H9 (cell line): ENCODE data around the gene WDR37. TPM values are rescaled to one million over a fixed set of nuclear protein-coding genes. Genes with fewer than 3 reads are reported as not detected.

ENCODE experiments used
- DNase-seq: peaks from one replicate; pipeline ENCODE4 v3.0.0-alpha.2; 2017
- H2AFZ ChIP-seq: one replicate; pipeline ENCODE4 v1.6.1; 2013; ENCODE audit warnings: mild to moderate bottlenecking, low read length, control low read depth, moderate library complexity
- H2AK5ac ChIP-seq: 2 replicates; pipeline ENCODE4 v1.6.1; 2013; ENCODE audit warnings: low read length, control low read depth, mixed read lengths; ENCODE audit not compliant: insufficient read length
- H2BK120ac ChIP-seq: one replicate; pipeline ENCODE4 v1.6.1; 2013; ENCODE audit warnings: low read depth, mild to moderate bottlenecking, low read length, control low read depth, inconsistent platforms; ENCODE audit not compliant: poor library complexity, severe bottlenecking
- H2BK12ac ChIP-seq: 2 replicates; pipeline ENCODE4 v1.6.1; 2013; ENCODE audit warnings: low read length, control low read depth, mixed read lengths, low read depth; ENCODE audit not compliant: insufficient read length
- H2BK15ac ChIP-seq: 2 replicates; pipeline ENCODE4 v1.6.1; 2013; ENCODE audit warnings: low read depth, low read length, control low read depth
- H2BK20ac ChIP-seq: one replicate; pipeline ENCODE4 v1.6.1; 2013; ENCODE audit warnings: low read depth, mild to moderate bottlenecking, low read length, control low read depth, inconsistent platforms; ENCODE audit not compliant: poor library complexity, severe bottlenecking
- H2BK5ac ChIP-seq: 2 replicates; pipeline ENCODE4 v1.6.1; 2013; ENCODE audit warnings: low read length, control low read depth, mixed read lengths; ENCODE audit not compliant: insufficient read length
- H3K14ac ChIP-seq: 2 replicates; pipeline ENCODE4 v1.6.1; 2013; ENCODE audit warnings: low read length, control low read depth; ENCODE audit not compliant: insufficient read depth
- H3K18ac ChIP-seq: 2 replicates; pipeline ENCODE4 v1.6.1; 2013; ENCODE audit warnings: low read depth, mild to moderate bottlenecking, mixed read lengths, low read length, control low read depth; ENCODE audit not compliant: insufficient read length
- H3K23ac ChIP-seq: 2 replicates; pipeline ENCODE4 v1.6.1; 2013; ENCODE audit warnings: low read length, control low read depth, mixed read lengths, low read depth; ENCODE audit not compliant: insufficient read length
- H3K23me2 ChIP-seq: 2 replicates; pipeline ENCODE4 v1.6.1; 2013; ENCODE audit warnings: low read depth, mild to moderate bottlenecking, mixed read lengths, low read length, control low read depth; ENCODE audit not compliant: insufficient read length, poor library complexity, severe bottlenecking
- H3K27ac ChIP-seq: 2 replicates; pipeline ENCODE4 v1.5.1; 2013; ENCODE audit warnings: low read length, control low read depth, mixed read lengths, low read depth; ENCODE audit not compliant: insufficient read length
- H3K27me3 ChIP-seq: 2 replicates; pipeline ENCODE4 v1.6.1; 2013; ENCODE audit warnings: low read length, control low read depth, inconsistent platforms; ENCODE audit not compliant: insufficient read depth
- H3K4ac ChIP-seq: 2 replicates; pipeline ENCODE4 v1.6.1; 2013; ENCODE audit warnings: low read depth, mild to moderate bottlenecking, control low read depth, inconsistent platforms, low read length, moderate library complexity
- H3K4me1 ChIP-seq: 2 replicates; pipeline ENCODE4 v1.6.1; 2013; ENCODE audit warnings: low read length, control low read depth, inconsistent platforms; ENCODE audit not compliant: insufficient read depth
- H3K4me2 ChIP-seq: 2 replicates; pipeline ENCODE4 v1.6.1; 2013; ENCODE audit warnings: low read length, control low read depth, mixed read lengths; ENCODE audit not compliant: insufficient read length, insufficient read depth
- H3K56ac ChIP-seq: 2 replicates; pipeline ENCODE4 v1.6.1; 2013; ENCODE audit warnings: low read depth, mild to moderate bottlenecking, mixed read lengths, low read length, control low read depth; ENCODE audit not compliant: insufficient read length
- H3K79me1 ChIP-seq: 2 replicates; pipeline ENCODE4 v1.6.1; 2013; ENCODE audit warnings: low read depth, mild to moderate bottlenecking, moderate library complexity, low read length, control low read depth, inconsistent platforms; ENCODE audit not compliant: insufficient read depth, poor library complexity, severe bottlenecking
- H3K79me2 ChIP-seq: 2 replicates; pipeline ENCODE4 v1.6.1; 2013; ENCODE audit warnings: low read length, control low read depth, inconsistent platforms; ENCODE audit not compliant: insufficient read depth
- H3K9ac ChIP-seq: 2 replicates; pipeline ENCODE4 v1.6.1; 2013; ENCODE audit warnings: low read length, control low read depth, mixed read lengths; ENCODE audit not compliant: insufficient read length; ENCODE audit errors: extremely low read depth
- H3K9me3 ChIP-seq: one replicate; pipeline ENCODE4 v1.6.1; 2013; ENCODE audit warnings: low read depth, low read length, inconsistent platforms; ENCODE audit not compliant: control insufficient read depth
- H3T11ph ChIP-seq: one replicate; pipeline ENCODE4 v1.6.1; 2013; ENCODE audit warnings: mild to moderate bottlenecking, low read length, control low read depth, inconsistent platforms
- H4K20me1 ChIP-seq: one replicate; pipeline ENCODE4 v1.6.1; 2013; ENCODE audit not compliant: control insufficient read depth, insufficient read length, insufficient read depth
- H4K5ac ChIP-seq: 2 replicates; pipeline ENCODE4 v1.6.1; 2013; ENCODE audit warnings: low read depth, mild to moderate bottlenecking, mixed read lengths, low read length, control low read depth; ENCODE audit not compliant: insufficient read length
- H4K8ac ChIP-seq: replicated peaks from 2 replicates; pipeline ENCODE4 v1.6.1; 2013; ENCODE audit warnings: low read length, control low read depth, mixed read lengths, low read depth; ENCODE audit not compliant: insufficient read length
- H4K91ac ChIP-seq: 2 replicates; pipeline ENCODE4 v1.6.1; 2013; ENCODE audit warnings: low read depth, mild to moderate bottlenecking, moderate library complexity, mixed read lengths, low read length, control low read depth; ENCODE audit not compliant: insufficient read length
- H3K27ac Mint-ChIP-seq, 3 experiments: 2 replicates in 2 of 3; 3 replicates in 1 of 3; pipeline ENCODE4 v1.8.0; 2020 to 2021; ENCODE audit warnings: mixed read lengths in 3 of 3, mild to moderate bottlenecking in 1 of 3, moderate library complexity in 1 of 3
- H3K27me3 Mint-ChIP-seq: 2 replicates; pipeline ENCODE4 v1.8.0; 2021; ENCODE audit warnings: low read depth, mild to moderate bottlenecking, moderate library complexity, mixed read lengths
- H3K36me3 Mint-ChIP-seq, 3 experiments: 2 replicates in 2 of 3; 3 replicates in 1 of 3; pipeline ENCODE4 v1.8.0; 2020 to 2021; ENCODE audit warnings: low read depth in 3 of 3, mixed read lengths in 3 of 3; ENCODE audit not compliant: insufficient read depth in 1 of 3
- H3K4me1 Mint-ChIP-seq, 2 experiments: 2 replicates each; pipeline ENCODE4 v1.8.0; 2020; ENCODE audit warnings: mixed read lengths in 2 of 2
- H3K4me3 Mint-ChIP-seq, 2 experiments: 2 replicates in 1 of 2; 3 replicates in 1 of 2; pipeline ENCODE4 v1.8.0; 2020 to 2021; ENCODE audit warnings: mild to moderate bottlenecking in 2 of 2, mixed read lengths in 2 of 2, moderate library complexity in 1 of 2
- H3K9me3 Mint-ChIP-seq, 2 experiments: 2 replicates in 1 of 2; 3 replicates in 1 of 2; pipeline ENCODE4 v1.8.0; 2020; ENCODE audit warnings: mild to moderate bottlenecking in 2 of 2, mixed read lengths in 2 of 2, moderate library complexity in 1 of 2
- WGBS: extraction: QIAGEN DNeasy Blood & Tissue Kit; methylation state at CpG from one replicate; pipeline ENCODE4 v1.1.7; 2013; ENCODE audit warnings: missing lambda C conversion rate, low lambda C conversion rate, mixed read lengths; ENCODE audit not compliant: insufficient read length; ENCODE audit errors: extremely low coverage; 5-methylcytosine and 5-hydroxymethylcytosine counted together
- total RNA-seq: library from RNA; stranded (reverse); gene quantifications from 2 replicates; pipeline ENCODE4 v1.2.1, GENCODE V29; 2021
- TF ChIP-seq, protein P1 (sequence below): fragments of 200-600 bp; sonication (generic); conservative IDR thresholded peaks from 3 replicates; pipeline ENCODE4 v1.8.0; 2021; ENCODE audit warnings: antibody characterized with exemption, mild to moderate bottlenecking

WDR37 gene
- total RNA-seq, 1 experiment from 2014 or later: 13.1 TPM

GRCh38 chr10:1084011-1084950, 28.1 kb downstream of the WDR37 start:
- no peak overlapping the region for H2BK12ac ChIP-seq
- no peaks in the 10 kb centered on the region for H3K4me1 ChIP-seq
- no peak overlapping the region for H4K8ac ChIP-seq
- Mint-ChIP-seq H3K9me3 (no peaks in the 10 kb centered on the region; a peak in 1 of 5 replicates), H3K27ac (no peak overlapping the region), H3K27me3 (no peaks in the 10 kb centered on the region), H3K4me1 (no peaks in the 10 kb centered on the region), H3K36me3 (peaks cover 15 to 64% (median 44%) of the 10 kb centered on the region in 3 experiments; a peak in 6 of 7 replicates), H3K4me3 (no peak overlapping the region)
- H3K79me2 ChIP-seq: no peaks in the 10 kb centered on the region
- H2BK20ac ChIP-seq: no peak overlapping the region
- H3K4me2 ChIP-seq: no peak overlapping the region
- H3K23ac ChIP-seq: no peak overlapping the region
- no peak overlapping the region for H2AK5ac ChIP-seq
- no peak overlapping the region for H3T11ph ChIP-seq
- no peaks in the 10 kb centered on the region for H4K20me1 ChIP-seq
- no peaks in the 10 kb centered on the region for H3K79me1 ChIP-seq
- no peak overlapping the region for H3K18ac ChIP-seq
- no peak for DNase-seq
- H3K27ac ChIP-seq: no peak overlapping the region
- H3K27me3 ChIP-seq: no peaks in the 10 kb centered on the region
- H3K23me2 ChIP-seq: no peaks in the 10 kb centered on the region
- no peak overlapping the region for H2AFZ ChIP-seq
- no peaks in the 10 kb centered on the region for H3K9me3 ChIP-seq
- no peak overlapping the region for H2BK5ac ChIP-seq
- no peak overlapping the region for H3K4ac ChIP-seq
- H3K14ac ChIP-seq: no peak overlapping the region
- H3K9ac ChIP-seq: no peak overlapping the region
- no peak overlapping the region for H4K91ac ChIP-seq
- no CpG with 5 or more reads among the region's 28 CpGs for WGBS
- H2BK120ac ChIP-seq: no peak overlapping the region
- no peak overlapping the region for H2BK15ac ChIP-seq
- TF ChIP-seq, protein P1, sequence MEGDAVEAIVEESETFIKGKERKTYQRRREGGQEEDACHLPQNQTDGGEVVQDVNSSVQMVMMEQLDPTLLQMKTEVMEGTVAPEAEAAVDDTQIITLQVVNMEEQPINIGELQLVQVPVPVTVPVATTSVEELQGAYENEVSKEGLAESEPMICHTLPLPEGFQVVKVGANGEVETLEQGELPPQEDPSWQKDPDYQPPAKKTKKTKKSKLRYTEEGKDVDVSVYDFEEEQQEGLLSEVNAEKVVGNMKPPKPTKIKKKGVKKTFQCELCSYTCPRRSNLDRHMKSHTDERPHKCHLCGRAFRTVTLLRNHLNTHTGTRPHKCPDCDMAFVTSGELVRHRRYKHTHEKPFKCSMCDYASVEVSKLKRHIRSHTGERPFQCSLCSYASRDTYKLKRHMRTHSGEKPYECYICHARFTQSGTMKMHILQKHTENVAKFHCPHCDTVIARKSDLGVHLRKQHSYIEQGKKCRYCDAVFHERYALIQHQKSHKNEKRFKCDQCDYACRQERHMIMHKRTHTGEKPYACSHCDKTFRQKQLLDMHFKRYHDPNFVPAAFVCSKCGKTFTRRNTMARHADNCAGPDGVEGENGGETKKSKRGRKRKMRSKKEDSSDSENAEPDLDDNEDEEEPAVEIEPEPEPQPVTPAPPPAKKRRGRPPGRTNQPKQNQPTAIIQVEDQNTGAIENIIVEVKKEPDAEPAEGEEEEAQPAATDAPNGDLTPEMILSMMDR: no peak
- H3K56ac ChIP-seq: no peak overlapping the region
- H4K5ac ChIP-seq: no peak overlapping the region
